SK-N-SH treated with all-trans-retinoic acid at 6 μM for 48 hours (cell line): ENCODE data around the gene RMC1.

ENCODE experiments used
- PATZ1 ChIP-seq: fragments of 250-450 bp; sonication (Bioruptor Pico); IDR thresholded peaks from 2 replicates; pipeline ENCODE4 v1.8.0; 2020; ENCODE audit warnings: mild to moderate bottlenecking, moderate library complexity, borderline replicate concordance
- TSHZ2 ChIP-seq: fragments of 250-450 bp; sonication (Bioruptor Pico); IDR thresholded peaks from 2 replicates; pipeline ENCODE4 v1.5.0; 2020; ENCODE audit warnings: mild to moderate bottlenecking, moderate library complexity

GRCh38 chr18:23573626-23574431, 70.5 kb downstream of the RMC1 start:
- TF ChIP-seq TSHZ2 (CRISPR knock-in tag) (no peak), PATZ1 (CRISPR knock-in tag) (no peak)
